HG03520 (cell line): Measurements from ENCODE around the gene RYR2.
"Not testable (repeated sequence)": the region's sequence is repeated elsewhere in the genome, so short reads cannot be mapped to it uniquely, and the experiment has no call there.

ENCODE experiments used
- ATAC-seq: cut with Tn5 transposase; IDR thresholded peaks from one replicate; pipeline ENCODE4 v1.9.1; 2021; ENCODE audit warnings: mild to moderate bottlenecking, moderate library complexity; ENCODE audit not compliant: unreplicated experiment

RYR2 gene

DNA sequence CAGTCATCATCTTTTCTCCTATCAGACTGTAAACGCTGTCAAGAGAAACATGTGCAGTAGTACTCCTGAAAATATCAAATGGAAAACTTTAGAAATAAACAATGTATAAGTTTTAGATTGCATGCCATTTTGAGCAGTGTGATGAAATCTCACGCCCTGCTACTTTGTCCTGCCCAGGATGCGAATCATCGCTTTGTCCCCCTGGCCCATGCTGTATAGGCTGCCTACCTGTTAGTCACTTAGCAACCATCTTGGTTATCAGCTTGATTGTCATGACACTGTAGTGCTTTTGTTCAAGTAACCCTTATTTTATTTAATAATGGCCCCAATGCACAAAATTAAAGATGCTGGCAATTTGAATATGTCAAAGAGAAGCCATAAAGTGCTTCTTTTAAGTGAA is 485.8 kb downstream of the RYR2 start:
- no peak for ATAC-seq

- ATAC-seq = no peak
These were observed 486.6 kb downstream of the RYR2 start for GRCh38 chr1:237528545-237528944.

DNA sequence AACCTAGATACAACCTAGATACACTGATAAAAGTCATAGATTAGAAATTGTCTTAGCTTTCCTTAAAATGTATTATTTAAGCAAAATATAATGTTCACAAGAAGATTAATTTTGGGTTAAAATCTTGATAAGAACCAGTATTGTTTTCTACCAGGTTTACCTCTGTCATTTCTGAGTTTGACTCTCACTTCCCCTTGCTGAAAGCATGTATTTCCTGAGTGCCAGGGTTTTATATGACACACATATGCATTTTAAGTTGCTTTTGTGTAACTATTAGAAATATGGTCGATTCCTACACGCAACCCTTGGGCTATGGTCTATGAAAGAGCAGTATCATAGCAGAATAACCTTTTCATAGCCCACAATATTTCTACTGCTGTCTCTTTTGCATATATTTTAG is 497.1 kb downstream of the RYR2 start:
- no peak for ATAC-seq

GRCh38 chr1:237542525-237543418 is 500.8 kb downstream of the RYR2 start:
- ATAC-seq = no peak

GRCh38 chr1:237553078-237553477 is 511.1 kb downstream of the RYR2 start:
- no peak for ATAC-seq

GRCh38 chr1:237556911-237557310 is 514.9 kb downstream of the RYR2 start:
- no peak for ATAC-seq

DNA sequence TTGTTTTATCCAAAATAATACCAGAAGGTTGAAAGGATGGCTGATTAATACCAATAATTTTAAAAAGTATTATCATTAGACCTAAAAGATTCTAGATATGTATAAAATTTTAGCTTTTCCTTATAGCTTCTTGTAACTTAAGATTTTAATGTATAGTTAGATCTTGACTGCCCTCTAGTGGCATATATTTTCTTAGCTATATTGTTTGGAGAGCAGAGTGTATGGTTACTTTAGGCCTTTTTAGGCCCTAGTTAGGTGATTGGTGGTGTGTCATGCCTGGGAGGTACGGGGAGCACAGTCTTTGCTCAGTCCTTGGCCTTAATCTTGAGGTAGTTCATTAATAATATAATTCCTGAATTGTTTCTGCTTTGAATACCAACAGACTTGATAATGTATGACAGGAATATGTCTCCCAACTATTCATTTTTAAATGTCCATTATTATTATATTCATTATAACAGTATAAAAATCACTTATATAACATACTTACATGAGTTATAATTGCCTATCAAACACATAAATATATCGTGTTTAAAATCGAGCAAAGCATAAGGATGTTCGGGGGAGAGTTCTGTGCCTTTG is 520.3 kb downstream of the RYR2 start:
- ATAC-seq = peak; percentile 88

DNA sequence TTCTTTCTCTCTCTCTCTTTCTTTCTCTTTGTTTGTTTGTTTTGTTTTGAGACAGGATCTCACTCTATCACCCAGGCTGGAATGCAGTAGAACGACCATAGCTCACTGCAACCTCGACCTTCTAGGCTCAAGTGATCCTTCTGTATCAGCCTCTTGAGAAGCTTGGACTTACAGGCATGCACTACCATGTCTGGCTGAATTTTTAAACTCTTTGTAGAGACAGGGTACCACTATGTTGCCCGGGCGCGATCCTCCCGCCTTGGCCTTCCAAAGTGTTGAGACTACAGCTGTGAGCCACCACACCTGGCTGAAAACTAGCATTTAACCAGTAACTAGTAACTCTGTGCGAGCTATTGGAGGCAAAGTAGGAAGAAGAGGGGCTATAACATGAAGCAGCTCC is 523.3 kb downstream of the RYR2 start:
- no peak for ATAC-seq

DNA sequence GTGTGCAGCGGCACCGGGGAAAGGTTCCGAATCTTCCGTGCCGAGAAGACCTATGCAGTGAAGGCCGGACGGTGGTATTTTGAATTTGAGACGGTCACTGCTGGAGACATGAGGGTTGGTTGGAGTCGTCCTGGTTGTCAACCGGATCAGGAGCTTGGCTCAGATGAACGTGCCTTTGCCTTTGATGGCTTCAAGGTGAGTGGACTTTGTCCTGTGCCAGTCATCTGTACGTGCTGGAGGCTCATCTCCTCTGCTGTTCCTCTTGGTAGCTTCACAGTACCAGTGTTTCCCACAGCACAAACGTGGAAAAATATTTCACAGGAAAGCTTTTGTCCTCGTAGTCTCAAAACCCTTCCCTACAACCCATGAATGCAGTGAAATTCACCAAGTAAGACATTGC is 524.6 kb downstream of the RYR2 start:
- ATAC-seq = no peak

GRCh38 chr1:237568955-237569354 is 527.0 kb downstream of the RYR2 start:
- no peak for ATAC-seq

- no peak for ATAC-seq
These were observed 528.5 kb downstream of the RYR2 start for GRCh38 chr1:237570530-237570929.

DNA sequence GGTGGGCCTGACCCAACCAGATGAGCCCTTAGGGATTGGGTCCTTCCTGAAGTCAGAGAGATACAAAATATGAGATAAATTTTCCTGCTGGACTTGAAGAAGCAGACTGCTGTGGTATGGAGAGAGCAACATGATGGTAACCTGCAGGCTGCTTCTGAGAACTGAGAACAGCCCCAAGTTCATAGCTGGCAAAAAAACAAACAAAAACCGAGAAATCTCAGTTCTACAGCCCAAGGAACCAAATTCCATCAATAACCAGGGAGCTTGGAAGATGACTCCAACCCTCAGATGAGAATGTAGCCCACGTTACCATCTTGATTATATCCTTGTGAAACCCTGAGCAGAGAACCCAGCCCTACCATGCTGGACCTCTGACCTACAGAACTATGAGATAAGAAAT is 532.6 kb downstream of the RYR2 start:
- no peak for ATAC-seq

GRCh38 chr1:237578540-237578939 is 536.6 kb downstream of the RYR2 start:
- no peak for ATAC-seq

DNA sequence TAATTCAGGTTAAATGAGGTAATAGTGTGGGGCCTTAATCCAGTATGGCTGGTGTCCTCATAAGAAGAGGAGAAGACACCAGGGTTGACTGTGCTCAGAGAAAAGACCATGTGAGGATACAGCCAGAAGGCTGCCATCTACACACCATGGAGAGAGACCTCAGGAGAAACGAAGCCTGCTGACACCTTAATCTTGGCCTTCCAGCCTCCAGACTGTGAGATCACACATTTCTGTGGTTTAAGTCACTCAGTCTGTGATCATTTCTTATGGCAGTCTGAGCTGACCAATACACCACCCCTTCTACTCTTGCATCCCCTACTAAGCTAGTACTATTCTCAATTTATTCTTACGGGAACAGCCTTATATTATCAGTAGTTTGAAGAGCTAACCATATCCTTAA is 538.7 kb downstream of the RYR2 start:
- ATAC-seq = no peak

DNA sequence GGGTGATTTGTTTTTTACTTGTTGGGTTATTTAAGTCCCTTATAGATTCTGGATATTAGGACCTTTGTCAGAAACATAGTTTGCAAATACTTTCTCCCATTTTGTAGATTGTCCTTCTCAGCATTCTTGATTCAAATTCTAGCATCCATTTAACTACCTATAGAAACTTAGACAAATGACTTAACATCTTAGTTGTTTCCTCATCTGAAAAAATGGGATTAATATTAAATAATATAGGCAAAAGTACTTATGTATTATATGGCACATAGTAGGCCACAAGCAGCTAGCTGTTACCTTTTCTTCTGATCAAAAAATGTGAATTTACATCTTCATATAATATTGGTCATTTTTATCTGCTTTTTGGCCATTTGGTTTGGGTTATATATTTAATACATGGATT is 541.3 kb downstream of the RYR2 start:
- ATAC-seq = no peak

DNA sequence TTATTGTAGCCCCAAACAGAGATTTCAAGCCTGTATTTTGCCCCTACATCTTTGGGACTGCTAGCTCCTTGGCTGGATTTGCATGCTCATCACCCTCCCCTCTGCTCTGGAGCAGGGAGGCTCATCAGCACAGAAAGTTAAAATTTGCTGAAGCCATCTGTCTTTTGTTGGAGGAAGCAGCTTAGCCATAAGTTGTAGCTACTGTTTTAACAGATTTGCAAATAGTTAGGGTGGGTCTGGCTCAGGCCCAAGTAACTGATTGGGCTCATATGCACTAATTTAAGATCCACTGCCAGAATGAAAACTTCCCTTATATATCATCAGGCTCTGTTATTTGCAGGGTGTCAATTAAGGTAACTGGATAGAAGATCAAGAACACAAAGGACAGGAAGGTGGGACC is 541.8 kb downstream of the RYR2 start:
- no peak for ATAC-seq

- no peak for ATAC-seq
These were observed 548.4 kb downstream of the RYR2 start for GRCh38 chr1:237590386-237590785.

GRCh38 chr1:237591353-237591752 is 549.4 kb downstream of the RYR2 start:
- ATAC-seq = no peak

- ATAC-seq = not testable (repeated sequence)
These were observed 561.1 kb downstream of the RYR2 start for GRCh38 chr1:237603036-237603568.

DNA sequence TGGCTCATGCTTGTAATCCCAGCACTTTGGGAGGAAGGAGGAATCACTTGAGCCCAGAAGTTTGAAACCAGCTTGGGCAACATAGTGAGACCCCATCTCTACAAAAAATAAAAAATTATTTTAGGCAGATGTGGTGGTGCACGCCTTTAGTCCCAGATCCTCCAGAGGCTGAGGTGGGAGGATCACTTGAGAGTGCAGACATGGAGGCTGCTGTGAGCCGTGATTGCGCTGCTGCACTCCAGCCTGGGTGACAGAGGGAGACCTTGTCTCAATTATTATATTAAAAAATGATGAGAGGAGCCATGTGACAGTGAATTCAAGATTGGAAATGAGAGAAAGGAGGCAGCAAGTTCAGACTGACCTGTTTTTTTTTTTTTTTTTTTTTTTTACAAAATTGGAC is 566.4 kb downstream of the RYR2 start:
- no peak for ATAC-seq

GRCh38 chr1:237610157-237610556 is 568.2 kb downstream of the RYR2 start:
- ATAC-seq = no peak

GRCh38 chr1:237613984-237614383 is 572.0 kb downstream of the RYR2 start:
- no peak for ATAC-seq
